ENCODE measurements around the gene CERS5.

CERS5 gene, protein sequence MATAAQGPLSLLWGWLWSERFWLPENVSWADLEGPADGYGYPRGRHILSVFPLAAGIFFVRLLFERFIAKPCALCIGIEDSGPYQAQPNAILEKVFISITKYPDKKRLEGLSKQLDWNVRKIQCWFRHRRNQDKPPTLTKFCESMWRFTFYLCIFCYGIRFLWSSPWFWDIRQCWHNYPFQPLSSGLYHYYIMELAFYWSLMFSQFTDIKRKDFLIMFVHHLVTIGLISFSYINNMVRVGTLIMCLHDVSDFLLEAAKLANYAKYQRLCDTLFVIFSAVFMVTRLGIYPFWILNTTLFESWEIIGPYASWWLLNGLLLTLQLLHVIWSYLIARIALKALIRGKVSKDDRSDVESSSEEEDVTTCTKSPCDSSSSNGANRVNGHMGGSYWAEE
- 35.0 to 39.3 reads per million in 2 experiments for total RNA-seq

DNA sequence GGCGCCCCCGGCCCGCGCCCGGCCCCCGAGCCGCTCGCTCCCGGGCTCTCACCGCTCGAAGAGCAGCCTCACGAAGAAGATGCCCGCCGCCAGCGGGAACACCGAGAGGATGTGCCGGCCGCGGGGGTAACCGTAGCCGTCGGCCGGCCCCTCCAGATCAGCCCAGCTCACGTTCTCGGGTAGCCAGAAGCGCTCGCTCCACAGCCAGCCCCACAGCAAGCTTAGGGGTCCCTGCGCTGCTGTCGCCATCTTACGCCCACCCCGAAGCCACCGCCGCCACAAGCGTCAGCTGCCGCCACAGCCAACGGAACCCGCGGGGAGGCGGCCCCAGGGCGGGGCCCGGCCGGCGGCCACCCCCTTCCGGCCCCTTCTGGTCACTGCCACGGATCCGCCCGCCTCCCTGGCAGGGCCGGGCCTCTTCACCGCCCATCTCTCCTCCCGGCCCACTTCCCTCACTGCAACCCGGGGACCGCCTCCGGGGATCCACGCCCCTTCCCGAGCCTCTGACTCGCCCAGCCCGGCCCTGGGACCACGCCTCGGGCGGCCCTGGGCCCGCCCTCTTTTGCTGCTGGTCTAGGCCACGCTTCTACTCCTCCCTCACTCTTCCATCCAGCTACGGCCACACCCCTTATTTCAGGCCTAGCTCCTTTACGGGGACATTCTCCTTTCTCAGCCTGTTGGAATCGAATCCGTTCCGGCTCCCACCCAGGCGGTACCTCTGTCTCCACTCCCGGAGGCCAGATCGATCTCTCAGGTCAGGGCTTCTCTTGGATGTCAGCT, at the start of gene CERS5:
Gene CERS5, minus strand, starts transcription at position 321 of the 780 bp plus-strand sequence. Its CDS starts 72 bp downstream, at position 249.
- peak; percentile 91 for DNase-seq (ENCODE audit: low read depth)

DNA sequence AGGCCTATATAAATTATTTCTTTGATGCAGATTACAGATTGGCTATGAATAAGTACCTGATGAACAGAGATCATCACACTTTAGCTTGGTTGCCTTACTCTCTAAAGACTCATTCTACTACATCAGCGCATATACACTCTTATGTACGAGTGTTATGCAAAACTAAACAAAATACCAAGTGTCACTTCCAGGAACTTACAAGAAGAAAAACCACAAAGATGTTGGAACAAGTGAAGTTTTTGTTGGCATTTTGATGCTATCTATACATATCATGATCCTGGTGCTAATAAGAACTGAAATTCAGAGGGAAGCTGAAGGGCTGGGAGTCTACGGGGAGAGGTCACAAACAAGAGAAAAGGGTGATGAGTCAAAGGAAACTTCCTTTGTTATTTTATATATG, 47.9 kb upstream of the CERS5 start:
- DNase-seq (ENCODE audit: low read depth): no peak

- DNase-seq (ENCODE audit: low read depth): no peak
These were observed 46.8 kb upstream of the CERS5 start for GRCh38 chr12:50214018-50214417.

DNA sequence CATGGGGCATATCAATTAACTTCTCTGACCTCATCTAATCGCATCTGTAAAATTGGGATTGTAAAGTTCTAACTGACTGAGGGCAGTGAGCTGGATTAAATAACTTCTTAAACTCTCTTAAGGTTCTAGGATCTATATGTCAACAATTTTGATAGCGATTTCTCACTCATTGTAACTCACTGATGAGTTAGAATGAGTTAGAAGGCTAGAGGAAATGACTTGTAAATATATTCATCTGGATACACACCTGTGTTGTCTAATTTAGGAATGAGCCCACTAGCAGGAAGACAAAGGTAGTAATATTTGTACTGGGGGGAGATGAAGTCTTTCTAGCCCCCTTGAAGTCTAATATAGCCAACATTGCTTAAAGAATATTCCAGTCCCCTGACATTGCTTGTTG, 46.3 kb upstream of the CERS5 start:
- no peak for DNase-seq (ENCODE audit: low read depth)

GRCh38 chr12:50212071-50212467, 44.9 kb upstream of the CERS5 start:
- no peak for DNase-seq (ENCODE audit: low read depth)

- DNase-seq (ENCODE audit: low read depth): no peak
These were observed 44.4 kb upstream of the CERS5 start for GRCh38 chr12:50211392-50212070.

DNA sequence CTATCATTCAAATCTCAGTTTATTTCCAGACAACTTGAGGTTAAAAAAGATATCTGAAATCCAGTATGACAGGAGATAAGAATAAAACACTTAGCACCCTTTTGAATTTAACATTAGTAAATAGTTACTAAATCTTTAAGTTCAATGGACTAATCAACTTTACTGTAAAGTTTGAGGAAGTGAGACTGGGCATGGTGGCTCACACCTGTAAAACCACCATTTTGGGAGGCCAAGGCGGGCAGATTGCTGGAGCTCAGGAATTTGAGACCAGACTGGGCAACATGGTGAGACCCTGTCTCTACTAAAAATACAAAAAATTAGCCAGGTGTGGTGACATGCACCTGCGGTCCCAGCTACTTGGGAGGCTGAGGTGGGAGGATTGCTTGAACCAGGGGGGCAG, 40.3 kb upstream of the CERS5 start:
- DNase-seq (ENCODE audit: low read depth): no peak

DNA sequence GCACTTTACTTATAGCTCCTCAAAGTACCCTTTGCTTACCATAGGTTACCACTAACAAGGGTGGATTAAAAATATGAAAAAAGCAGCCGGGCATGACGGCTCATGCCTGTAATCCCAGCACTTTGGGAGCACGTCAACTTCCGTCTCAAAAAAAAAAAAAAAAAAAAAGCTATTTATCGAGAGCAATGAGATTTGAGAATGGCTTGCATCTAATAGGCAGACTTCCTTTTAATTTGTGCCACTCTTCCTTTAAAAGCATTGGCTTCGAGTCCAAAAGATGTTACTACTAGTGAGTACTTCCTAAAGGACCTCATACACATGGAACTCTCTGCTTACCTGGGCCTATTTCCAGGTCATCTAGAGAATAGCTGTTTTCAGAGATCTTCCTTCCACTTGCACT, 38.5 kb upstream of the CERS5 start:
- no peak for DNase-seq (ENCODE audit: low read depth)

GRCh38 chr12:50203691-50204090, 36.5 kb upstream of the CERS5 start:
- no peak for DNase-seq (ENCODE audit: low read depth)

DNA sequence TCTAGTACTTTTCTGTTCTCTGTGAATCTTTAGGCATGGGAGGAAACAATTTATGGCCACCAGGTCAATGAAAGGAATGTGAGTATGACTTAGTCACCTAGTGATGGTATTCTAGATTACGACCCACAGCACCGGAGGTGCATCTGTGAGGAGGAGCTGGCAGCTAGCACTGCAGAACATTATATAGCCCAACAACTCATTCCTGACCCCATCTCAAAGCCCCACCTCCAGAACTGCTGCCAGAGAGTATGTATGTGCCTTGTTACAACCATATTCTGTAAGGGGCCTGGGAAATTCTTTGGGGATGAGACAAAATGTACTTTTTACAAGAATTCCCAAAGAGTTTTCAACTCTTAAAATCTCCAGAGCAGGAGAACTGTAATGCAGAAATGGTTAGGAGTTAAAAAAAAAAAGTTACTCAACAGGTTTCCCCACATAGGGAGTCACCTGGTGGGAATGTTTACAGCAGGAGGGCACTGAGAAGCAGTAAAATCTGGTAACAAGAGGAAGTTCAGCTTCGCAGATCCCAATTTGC, 34.9 kb upstream of the CERS5 start:
- DNase-seq (ENCODE audit: low read depth): no peak

GRCh38 chr12:50200552-50201273, 33.5 kb upstream of the CERS5 start:
- DNase-seq (ENCODE audit: low read depth): no peak

DNA sequence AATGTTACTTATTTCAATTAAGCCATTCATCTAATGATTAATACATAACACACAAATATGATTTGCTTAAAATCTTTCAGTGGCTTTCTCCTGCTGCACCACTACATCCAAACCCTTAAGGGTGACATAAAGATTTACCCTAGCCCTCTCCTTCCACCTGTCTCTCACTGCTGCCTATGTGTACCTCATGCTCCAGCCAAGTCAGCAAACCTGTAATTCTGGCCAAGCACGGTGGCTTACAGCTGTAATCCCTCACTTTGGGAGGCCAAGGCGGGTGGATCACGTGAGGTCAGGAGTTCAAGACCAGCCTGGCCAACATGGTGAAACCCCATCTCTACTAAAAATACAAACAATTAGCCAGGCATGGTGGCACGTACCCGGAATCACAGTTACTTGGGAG, 31.7 kb upstream of the CERS5 start:
- no peak for DNase-seq (ENCODE audit: low read depth)

GRCh38 chr12:50197297-50197727, 30.1 kb upstream of the CERS5 start:
- DNase-seq (ENCODE audit: low read depth): no peak

DNA sequence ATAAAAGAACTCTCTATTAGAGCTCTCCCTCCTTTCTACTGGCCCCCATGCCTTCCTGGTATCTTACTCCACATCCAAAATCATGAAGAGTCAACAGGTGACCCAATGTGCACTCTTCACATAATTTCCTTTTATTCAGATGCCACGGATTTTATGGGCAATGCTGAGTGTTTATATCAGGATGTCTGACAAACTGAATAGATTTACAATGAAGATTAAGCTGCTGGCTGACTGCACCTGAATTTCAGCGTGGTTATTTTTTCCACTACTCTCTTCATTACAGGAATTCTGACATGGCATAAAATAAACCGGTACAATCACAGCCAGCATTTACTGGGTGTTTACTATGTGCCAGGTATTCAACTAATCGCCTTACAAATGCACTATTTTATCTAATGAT, 29.4 kb upstream of the CERS5 start:
- DNase-seq (ENCODE audit: low read depth): no peak

DNA sequence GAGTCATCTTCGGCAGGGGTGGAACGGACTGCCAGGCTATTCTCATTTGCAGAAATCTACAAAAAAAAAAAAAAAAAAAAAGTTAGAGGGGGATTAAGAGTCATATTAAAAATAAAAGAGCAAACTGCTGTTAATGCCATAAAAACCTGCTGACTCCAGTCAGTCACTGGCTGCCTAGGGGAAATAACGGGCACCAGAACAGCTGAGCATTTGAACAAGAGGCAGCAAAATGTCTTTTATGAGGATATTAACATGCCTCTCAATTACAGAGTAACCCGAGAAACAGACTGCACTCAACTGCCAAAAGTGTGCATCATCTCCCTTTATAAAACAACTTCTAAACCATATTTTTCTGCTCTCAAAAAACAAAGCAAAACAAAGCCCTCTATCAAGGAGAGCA, 28.7 kb upstream of the CERS5 start:
- DNase-seq (ENCODE audit: low read depth): no peak

- DNase-seq (ENCODE audit: low read depth): no peak
These were observed 25.7 kb upstream of the CERS5 start for GRCh38 chr12:50192908-50193307.

- DNase-seq (ENCODE audit: low read depth): no peak
These were observed 25.1 kb upstream of the CERS5 start for GRCh38 chr12:50192236-50192635.

DNA sequence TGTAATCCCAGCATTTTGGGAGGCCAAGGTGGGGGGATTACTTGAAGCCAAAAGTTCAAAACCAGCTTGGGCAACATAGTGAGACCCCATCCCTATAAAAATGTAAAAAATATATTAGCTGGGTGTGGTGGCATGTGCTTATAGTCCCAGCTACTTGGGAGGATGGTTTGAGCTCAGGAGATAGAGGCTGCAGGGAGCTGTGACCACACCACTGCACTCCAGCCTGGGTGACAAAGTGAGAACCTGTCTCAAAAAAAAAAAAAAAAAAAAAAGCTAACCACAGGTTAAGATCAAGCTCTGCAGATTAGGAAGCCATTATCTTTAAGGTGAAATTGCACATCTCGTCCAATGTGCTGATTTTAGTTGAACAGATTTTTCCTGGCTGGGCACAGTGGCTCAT, 23.7 kb upstream of the CERS5 start:
- DNase-seq (ENCODE audit: low read depth): no peak

DNA sequence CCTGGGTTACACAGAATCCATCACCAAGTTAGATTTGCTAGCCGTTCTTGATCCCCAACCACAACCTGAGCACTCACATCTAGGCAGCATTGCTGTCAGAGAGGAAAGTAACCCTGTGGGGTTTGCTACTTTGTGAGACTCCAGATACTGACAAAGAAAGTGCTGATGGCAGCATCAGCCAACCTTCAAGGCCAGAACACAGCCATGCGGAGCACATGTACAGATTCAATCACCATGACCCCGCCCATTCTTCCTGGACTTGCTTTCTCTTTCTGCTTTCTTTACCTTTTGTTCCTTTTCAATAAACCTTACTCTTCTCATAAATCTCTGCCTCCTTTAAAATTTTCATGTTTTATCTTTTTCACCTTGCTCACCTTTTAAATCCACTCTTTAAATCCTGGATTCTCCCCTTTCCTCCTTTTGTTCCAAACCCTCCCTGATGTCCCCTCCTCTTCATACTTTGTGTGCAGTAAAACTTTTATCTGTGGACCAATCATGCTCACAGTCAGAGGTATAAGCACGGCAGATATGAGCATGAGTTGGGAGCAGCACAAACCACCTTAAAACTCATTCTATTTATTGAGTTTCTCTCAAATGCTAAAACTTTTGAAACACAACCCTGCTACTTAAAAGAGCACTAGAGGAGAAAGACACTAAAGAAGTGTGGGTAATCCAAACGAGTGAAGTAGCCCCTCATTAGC, 21.9 kb upstream of the CERS5 start:
- no peak for DNase-seq (ENCODE audit: low read depth)

DNA sequence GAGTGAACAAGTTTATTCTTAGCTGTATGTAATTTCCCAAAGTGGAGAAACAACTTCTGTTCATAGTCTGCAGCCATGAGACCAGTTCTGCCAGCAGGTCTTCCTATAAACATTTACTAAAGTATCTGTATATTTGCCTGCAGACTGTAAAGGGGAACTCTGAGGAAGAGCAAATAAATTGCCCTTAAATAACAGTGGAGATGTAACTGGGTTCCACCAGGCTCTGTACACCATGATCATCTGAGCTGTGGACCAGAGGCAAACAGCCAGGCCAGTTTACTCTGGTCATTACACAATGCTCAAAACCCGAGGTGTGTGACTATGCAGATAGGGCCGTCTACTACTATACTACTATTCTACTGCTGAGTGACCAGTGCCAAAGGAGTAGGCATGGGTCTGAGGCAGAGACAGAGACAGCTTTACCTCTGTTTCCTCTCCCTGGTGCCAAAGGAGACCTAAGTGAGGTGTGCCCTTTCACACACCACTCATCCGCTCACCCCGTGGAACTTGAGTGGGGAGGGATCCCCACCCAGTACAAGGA, 21.1 kb upstream of the CERS5 start:
- no peak for DNase-seq (ENCODE audit: low read depth)

All from T follicular helper cell (primary cell).